GM19099 (cell line): ENCODE measurements around the gene ADRA2C.

Experiments used
- POLR2A ChIP-seq: IDR thresholded peaks from 3 replicates; pipeline ENCODE4 v1.6.1; 2011; ENCODE audit warnings: low read depth; ENCODE audit not compliant: insufficient read length; ENCODE audit errors: extremely low read depth

ADRA2C gene

DNA sequence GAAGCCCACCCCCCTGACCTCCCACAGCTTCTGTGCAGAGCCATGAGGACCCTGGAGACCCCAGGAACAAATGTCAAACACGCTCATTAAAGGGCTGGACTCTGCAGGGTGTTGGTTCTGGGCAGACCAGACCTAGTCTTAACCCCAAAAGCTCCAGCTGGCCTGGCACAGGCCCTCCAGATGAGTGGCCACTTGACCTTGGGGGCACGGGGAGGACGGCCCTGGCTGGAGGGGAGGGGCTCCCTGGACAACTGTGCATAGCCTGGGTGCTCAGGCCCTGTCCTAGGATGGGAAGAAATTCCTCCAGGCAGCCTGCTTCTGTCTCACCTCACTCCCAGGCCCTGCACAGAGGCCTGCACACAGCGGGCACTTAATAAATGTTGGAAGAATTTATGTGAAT is 9.4 kb downstream of the ADRA2C start:
- TF ChIP-seq POLR2A = no peak

DNA sequence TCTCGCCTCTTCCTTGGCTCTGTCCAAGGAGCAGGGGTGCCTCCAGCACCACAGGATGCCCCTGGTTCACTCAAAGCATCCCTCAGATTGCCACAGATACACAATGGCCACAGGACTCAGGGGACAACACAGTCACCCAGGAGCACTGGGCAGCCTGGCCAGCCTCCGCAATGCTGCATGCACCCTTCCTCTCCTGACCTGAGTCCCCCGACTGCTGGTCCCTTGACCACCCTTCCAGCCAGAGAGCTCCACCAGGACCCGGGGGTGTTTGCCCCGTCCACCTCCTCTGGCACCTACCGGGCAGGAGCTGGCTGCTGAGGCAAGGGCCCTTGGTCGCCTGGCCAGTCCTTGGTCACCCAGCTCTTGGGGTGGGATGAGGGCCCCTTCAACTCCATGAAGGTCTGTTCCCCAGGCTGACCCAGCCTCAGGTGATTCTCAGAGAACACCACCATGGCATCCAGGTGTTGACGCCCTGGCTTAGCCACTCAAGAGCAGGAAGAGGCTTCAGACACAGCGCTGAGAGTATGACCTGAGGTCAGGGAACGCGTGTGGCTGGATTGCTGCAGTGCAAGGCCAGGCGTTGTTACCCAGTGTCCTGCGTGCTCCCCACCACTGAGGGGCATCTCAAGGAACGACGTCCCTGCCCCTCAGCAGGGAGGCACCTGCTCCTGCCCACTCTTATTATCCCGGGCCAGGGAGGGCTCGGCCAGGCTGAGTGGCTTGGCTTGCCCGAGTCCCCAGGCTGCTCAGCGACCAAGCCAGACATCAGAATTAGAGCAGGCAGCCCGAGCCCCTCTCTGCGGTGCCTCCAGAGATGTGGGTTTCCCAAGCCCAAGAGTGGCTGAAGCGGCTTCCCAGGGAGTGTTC is 10.2 kb downstream of the ADRA2C start:
- TF ChIP-seq POLR2A = no peak

DNA sequence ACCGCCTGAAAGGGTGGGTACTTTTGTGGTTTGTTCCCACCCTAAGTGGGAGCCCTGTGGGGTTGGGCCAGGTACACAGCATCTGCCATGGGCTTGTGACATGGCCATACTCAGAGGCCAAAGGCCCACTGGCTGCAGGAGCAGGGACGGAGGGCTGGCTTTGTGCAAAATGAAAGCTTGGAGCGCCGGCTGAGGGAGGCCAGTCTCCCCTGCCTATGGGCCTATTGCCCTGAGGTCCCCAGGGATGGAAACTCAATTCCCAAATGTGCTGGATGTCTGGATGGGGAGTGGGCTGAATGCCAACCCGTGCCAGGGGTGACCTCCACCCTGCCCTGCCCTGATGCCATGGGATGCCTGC is 10.8 kb downstream of the ADRA2C start:
- TF ChIP-seq POLR2A = no peak

DNA sequence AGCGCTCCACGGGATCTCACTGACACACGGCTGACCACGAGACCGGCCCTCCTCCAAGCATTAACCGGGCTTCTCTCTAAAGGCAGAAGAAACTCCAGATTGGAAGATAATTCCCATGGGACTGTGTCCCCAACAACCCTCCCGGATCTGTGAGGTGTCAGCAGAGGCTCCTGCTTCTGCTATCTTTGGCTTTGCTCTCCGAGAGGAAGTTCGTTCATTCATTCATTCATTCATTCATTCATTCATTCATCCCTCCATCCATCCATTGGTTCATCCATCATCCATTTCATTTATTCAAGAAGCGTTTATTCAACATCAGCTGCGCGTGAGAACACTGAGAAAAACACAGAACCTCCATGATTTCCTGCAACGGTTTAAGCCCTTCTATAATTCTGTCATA is 11.5 kb downstream of the ADRA2C start:
- no peak for TF ChIP-seq POLR2A

DNA sequence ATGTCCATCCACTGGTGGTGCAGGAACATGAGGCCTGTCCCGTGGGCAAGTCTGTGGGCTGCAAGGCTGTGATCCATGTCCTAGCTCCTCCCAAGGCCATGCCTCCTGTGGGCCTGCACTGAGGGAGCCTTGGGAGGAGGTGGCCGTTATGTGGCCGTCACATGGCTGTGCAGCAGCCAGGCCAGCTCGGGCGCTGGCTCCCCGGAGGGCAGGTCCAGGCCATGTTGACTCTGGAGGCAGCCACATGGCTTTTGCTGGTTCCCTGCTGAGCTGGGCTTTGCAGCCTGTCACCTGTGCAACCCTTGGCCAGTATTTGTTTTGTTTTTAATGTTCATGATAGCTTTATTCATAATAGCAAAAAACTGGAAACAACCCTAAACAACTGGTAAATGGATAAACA is 13.3 kb downstream of the ADRA2C start:
- no peak for TF ChIP-seq POLR2A

- TF ChIP-seq POLR2A = no peak
These were observed 14.4 kb downstream of the ADRA2C start for GRCh38 chr4:3780347-3781171.

GRCh38 chr4:3781193-3781886 is 15.2 kb downstream of the ADRA2C start:
- TF ChIP-seq POLR2A = no peak

DNA sequence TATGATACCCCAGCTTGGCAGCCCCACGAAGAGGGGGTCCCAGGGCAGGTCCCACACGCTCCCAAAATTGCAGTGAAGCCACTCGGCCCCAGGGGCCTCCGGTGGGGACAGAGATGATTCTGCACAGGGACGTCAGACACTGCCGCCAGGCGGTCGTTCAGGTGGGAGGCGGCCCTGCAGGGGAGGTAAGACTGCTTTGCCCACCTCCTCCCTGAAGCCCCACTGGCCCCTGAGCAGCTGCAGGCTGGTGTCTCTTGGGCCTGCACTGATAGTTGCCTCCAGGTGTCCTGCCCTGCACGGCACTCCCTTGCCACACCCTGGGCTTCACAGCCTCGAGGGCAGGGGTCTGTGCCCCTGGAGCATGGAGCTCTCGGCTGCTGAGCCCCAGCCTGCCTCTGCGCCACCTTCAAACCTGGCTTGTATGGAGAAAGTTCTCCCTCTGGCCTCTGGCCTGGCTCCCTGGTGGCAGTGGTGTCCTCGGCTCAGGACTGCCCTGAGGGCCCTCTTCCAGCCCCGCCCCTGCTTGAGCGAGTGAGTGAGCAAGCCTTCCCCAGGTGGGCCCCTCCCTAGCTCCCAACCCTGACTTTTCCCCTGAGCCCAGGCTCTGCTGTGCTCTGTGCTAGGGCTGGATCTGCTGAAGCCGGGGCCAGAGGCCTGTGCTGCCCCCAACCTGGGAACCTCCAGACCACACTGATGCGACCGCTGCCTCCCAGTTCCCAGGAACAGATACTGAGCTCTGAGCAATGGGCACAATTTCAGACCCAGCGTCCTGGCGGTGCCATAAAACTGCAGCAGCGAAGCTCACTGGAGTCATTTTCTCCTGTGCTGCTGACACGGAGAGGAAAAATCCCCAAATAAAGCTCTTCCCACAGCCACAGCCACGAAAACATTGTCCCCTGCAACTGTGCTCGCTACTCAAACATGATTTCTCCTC is 16.1 kb downstream of the ADRA2C start:
- TF ChIP-seq POLR2A = no peak

DNA sequence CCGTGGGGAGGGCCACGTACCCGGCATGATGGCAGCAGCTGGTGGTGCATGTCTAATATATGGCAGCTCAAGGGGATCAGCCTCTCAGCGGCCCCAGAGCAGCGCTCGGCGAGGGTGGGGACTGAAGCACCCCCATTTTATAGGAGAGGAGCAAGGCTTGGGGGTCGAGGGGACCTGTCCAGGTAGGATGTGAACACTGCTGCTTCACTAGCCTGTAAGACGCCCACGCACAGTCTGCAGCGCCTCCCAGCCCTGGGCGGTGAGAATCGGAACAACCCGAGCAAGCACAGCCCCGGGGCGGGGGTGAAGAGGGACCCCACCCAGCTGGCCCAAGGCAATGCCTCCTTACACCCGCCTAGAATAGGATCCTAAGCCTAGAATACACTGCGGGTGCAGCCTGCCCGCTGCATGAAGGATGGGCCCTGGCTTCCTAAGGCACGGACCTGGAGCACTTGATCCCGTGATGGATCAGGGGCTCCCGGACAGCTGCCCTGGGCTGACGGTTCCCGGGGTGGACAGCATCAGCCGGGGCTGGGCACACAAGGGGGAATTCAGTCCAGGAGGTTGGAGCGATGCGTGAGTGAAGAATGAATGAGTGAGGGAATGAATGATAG is 17.6 kb downstream of the ADRA2C start:
- no peak for TF ChIP-seq POLR2A

GRCh38 chr4:3784454-3785291 is 18.5 kb downstream of the ADRA2C start:
- no peak for TF ChIP-seq POLR2A

GRCh38 chr4:3785292-3785565 is 19.0 kb downstream of the ADRA2C start:
- TF ChIP-seq POLR2A = no peak

DNA sequence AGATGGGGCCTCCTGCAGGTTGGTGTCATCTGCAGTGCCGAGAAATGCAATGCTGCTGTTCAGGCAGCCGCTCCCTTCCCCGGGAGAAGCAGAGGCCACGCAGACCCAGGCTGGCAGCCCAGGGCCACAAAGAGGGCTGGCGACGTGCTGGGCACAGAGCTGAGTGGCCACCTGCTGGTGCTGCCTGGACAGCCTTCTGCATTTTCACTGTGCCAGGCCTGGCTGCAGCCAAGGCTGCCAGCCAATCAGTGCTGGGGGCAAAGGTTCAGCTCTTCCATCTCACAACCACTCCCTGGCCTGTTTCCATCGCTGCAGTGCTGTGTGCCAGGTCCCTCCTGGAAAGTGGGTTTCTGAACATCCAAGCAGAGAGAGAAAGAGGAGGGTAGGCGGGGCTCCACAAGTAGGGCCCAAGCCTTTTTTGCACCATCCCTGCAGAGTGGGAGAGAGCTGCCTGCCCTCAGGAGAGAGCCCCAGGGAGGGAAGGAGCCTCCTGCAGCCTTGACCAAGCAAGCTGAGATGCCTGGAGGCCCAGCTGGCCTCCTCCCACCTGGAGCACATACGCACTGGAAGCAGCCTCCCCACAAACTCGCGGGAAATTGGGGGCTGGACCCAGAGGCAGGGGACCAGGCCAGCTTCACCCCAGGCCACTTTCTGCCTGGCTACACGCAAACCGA is 20.1 kb downstream of the ADRA2C start:
- no peak for TF ChIP-seq POLR2A
